ENCODE results near the gene CALML3. TPM values are rescaled to one million over a fixed set of nuclear protein-coding genes. Genes with fewer than 3 reads are reported as not detected.
A peak's percentile ranks its signal among the peaks of the same experiment; 100 is the strongest.

The CALML3 gene
- total and polyA plus RNA-seq, 11 donors, result 0.03 TPM; not detected in 10

DNA sequence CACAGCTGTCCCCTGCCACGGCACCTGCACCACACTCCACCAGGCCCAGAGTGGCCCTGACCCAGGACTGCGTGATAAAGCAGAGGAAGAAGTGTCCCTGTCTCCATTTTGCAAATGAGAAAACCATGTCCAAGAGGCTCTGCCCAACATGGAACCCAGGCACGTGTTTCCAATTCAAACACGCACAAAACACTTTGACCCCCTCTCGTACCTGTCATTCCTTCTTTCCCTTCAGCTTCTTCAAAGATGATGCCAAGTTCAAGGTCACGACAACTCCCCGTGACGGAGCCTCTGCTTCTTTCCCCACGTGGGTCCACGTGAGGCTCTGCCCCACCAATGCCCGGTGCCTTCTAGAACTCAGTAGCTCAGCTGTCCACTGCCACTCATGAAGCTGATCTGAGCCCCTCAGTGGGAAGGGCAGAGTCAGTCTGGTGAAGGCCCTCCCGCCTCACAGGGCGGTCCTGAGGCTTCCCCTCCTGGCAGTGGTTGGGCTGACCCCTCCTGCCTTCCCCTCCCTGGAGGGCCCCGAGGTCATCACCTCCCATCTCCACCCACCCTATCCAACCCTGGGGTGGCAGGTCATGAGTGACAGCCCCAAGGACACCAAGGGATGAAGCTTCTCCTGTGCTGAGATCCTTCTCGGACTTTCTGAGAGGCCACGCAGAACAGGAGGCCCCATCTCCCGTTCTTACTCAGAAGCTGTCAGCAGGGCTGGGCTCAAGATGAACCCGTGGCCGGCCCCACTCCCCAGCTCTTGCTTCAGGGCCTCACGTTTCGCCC, 44.4 kb upstream of the CALML3 start:
- Histone ChIP-seq H3K27me3 (no peaks in the 10 kb centered on the region), H3K9me3 (peaks cover 0 to 2% (median 0%) of the 10 kb centered on the region in 12 donors), H3K36me3 (no peaks in the 10 kb centered on the region), H3K4me3 (no peak overlapping the region), H3K27ac (no peak overlapping the region), H3K4me1 (no peaks in the 10 kb centered on the region)
- 86 to 95% (median 93%) methylated on average over 15 to 21 of the region's 21 CpGs for WGBS, 4 donors
- no peak for DNase-seq
- no peak for TF ChIP-seq POLR2A (IDR thresholded peaks at IDR 0.05)
- ATAC-seq, result peak in 1 of 4 donors; percentile 42
- intact Hi-C loops (cut with DNase I), result no loop called here

DNA sequence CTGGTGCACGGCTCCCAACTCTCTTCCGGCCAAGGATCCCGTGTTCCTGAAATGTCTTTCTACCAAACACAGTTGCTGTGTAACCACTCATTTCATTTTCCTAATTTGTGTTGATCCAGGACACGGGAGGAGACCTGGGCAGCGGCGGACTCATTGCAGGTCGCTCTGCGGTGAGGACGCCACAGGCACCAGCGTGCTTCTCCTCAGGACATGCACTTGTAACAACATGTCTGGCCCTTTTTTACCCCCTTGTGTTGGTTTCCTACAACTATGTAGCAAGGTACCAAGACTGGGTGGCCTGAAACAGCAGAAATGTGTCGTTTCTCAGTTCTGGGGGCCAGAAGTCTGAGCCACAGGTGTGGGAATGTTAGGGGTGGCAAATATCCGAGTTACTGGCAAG, 43.6 kb upstream of the CALML3 start:
- ATAC-seq, result no peak
- Histone ChIP-seq H3K27ac (no peak overlapping the region), H3K4me3 (no peak overlapping the region), H3K9me3 (peaks cover 0 to 2% (median 0%) of the 10 kb centered on the region in 12 donors), H3K36me3 (no peaks in the 10 kb centered on the region), H3K27me3 (peaks cover 0 to 1% (median 0%) of the 10 kb centered on the region in 9 donors), H3K4me1 (no peaks in the 10 kb centered on the region)
- no peak for TF ChIP-seq POLR2A (IDR thresholded peaks at IDR 0.05)
- TF ChIP-seq, protein P1, sequence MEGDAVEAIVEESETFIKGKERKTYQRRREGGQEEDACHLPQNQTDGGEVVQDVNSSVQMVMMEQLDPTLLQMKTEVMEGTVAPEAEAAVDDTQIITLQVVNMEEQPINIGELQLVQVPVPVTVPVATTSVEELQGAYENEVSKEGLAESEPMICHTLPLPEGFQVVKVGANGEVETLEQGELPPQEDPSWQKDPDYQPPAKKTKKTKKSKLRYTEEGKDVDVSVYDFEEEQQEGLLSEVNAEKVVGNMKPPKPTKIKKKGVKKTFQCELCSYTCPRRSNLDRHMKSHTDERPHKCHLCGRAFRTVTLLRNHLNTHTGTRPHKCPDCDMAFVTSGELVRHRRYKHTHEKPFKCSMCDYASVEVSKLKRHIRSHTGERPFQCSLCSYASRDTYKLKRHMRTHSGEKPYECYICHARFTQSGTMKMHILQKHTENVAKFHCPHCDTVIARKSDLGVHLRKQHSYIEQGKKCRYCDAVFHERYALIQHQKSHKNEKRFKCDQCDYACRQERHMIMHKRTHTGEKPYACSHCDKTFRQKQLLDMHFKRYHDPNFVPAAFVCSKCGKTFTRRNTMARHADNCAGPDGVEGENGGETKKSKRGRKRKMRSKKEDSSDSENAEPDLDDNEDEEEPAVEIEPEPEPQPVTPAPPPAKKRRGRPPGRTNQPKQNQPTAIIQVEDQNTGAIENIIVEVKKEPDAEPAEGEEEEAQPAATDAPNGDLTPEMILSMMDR (IDR thresholded peaks at IDR 0.05), result no peak
- intact Hi-C loops (cut with DNase I), result no loop called here
- WGBS, 4 donors, result 85 to 95% (median 91%) methylated on average over 12 of the region's 12 CpGs
- DNase-seq, result no peak

DNA sequence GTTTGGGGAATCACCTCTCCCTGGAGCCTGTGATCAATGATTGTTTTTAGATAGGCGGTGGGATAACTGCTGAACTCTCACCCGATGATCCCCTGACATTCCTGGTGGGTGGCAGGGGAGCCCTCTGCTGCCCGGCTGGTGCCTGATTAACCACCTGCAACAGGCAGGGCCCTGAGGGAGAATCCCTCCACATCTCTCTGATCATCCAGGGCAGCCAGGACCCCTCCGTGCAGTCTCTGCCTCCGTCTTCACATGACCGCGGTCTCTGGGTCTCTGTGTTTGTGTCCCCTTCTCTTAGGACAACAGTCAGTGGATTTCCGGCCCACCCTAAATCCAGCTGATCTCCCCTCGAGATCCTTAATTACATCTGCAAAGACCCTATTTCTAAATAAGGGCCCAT, 42.7 kb upstream of the CALML3 start:
- Histone ChIP-seq H3K4me3 (no peak overlapping the region), H3K4me1 (no peaks in the 10 kb centered on the region), H3K9me3 (peaks cover 0 to 2% (median 0%) of the 10 kb centered on the region in 12 donors), H3K27ac (no peak overlapping the region), H3K27me3 (peaks cover 0 to 6% (median 0%) of the 10 kb centered on the region in 9 donors), H3K36me3 (no peaks in the 10 kb centered on the region)
- ATAC-seq, result no peak
- WGBS, 4 donors, result 88 to 94% (median 92%) methylated on average over 9 of the region's 9 CpGs
- intact Hi-C loops (cut with DNase I), result no loop called here
- DNase-seq, result no peak
- TF ChIP-seq, protein P1 (IDR thresholded peaks at IDR 0.05), result no peak
- no peak for TF ChIP-seq POLR2A (IDR thresholded peaks at IDR 0.05)

DNA sequence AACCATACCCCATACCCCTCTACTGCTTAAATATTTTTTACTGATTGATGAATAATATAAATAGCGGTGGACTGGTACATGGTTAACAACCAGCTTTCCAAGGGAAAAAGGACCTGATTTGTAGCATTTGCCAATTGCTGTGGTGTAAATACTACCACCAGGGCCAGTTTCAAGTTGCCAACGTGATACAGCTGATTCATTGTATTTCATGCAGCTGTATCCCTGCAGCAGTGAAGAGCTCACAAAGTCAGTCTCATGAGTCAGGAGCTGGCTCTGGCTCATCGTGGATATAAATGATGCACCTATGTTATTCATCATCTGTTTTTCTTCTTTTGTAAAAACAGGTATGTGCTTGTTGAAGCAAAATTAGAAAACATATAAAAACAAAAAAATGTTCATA, 40.6 kb upstream of the CALML3 start:
- Histone ChIP-seq H3K27ac (no peak overlapping the region), H3K4me3 (no peak overlapping the region), H3K27me3 (peaks cover 0 to 6% (median 0%) of the 10 kb centered on the region in 9 donors), H3K4me1 (no peaks in the 10 kb centered on the region), H3K9me3 (peaks cover 0 to 2% (median 0%) of the 10 kb centered on the region in 12 donors), H3K36me3 (no peaks in the 10 kb centered on the region)
- intact Hi-C loops (cut with DNase I), result no loop called here
- DNase-seq (no peak), ATAC-seq (no peak)
- 68 to 89% (median 83%) methylated on average over 3 of the region's 3 CpGs for WGBS, 4 donors
- no peak for TF ChIP-seq POLR2A (IDR thresholded peaks at IDR 0.05)
- TF ChIP-seq, protein P1 (IDR thresholded peaks at IDR 0.05), result no peak
